Ramos (cell line): ENCODE measurements around the gene F10.

Source experiments
- in situ Hi-C: fragments of 300-500 bp; cut with MboI; formaldehyde crosslinking; loops from one replicate; pipeline ENCODE4 v1.14.3; 2022; ENCODE audit warnings: low sequenced_read_pairs; ENCODE audit not compliant: unreplicated experiment

The F10 gene

GRCh38 chr13:113166681-113167080, 44.1 kb downstream of the F10 start:
- in situ Hi-C loops = no loop called here

GRCh38 chr13:113167155-113167554, 44.6 kb downstream of the F10 start:
- in situ Hi-C loops = no loop called here

GRCh38 chr13:113167575-113167974, 45.0 kb downstream of the F10 start:
- in situ Hi-C loops = no loop called here

DNA sequence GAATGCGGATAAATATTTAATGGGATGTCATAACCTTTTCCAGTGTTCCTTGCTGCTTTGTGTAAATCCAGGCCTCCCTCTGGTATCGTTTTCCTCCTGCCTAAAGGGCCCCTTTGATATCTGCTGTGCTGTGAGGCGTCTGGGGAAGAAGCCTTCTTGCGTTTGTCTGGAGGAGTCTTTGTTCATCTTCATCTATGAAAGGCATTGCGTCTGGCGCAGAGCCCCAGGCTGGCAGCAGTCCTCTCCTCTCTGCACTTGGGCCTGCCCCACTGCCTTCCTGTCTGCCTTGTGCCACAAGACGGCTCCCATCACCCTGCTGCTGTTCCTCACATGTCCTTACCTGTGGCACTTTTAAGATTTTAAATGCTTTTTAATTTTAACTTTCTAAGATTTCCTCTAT, 45.6 kb downstream of the F10 start:
- in situ Hi-C loops = no loop called here

GRCh38 chr13:113169277-113170272, 47.0 kb downstream of the F10 start:
- in situ Hi-C loops = no loop called here

- in situ Hi-C loops = no loop called here
Measured at GRCh38 chr13:113170511-113170910, 47.9 kb downstream of the F10 start.

DNA sequence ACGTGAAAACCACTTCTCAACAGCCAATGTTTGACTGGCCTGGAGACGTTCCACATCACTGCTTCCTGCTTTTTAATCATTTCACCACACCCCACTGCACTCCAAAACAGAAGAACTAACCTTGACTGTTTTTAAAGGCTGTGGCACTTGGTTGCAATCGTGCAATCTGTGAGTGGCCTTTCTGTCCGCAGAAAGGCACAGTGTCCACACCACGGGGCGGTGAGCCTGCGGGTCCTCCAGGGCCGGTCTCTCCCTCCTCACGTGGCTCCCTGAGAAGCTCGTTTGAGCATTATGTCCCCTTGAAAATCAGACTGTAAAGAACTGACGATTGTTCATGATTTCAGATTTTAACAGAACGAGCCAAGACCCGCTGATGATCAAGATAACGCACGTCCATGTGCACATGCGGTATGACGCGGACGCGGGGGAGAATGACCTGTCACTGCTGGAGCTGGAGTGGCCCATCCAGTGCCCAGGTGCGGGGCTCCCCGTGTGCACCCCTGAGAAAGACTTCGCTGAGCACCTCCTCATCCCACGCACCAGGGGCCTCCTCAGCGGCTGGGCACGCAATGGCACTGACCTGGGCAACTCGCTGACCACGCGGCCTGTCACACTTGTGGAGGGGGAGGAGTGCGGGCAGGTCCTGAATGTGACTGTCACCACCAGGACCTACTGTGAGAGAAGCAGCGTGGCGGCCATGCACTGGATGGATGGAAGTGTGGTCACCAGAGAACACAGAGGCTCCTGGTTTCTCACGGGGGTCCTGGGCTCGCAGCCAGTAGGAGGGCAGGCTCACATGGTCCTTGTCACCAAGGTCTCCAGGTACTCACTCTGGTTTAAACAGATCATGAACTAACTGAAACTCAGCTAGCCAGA, 48.9 kb downstream of the F10 start:
- in situ Hi-C loops = no loop called here

- in situ Hi-C loops = no loop called here
Measured at GRCh38 chr13:113172419-113172926, 49.9 kb downstream of the F10 start.

DNA sequence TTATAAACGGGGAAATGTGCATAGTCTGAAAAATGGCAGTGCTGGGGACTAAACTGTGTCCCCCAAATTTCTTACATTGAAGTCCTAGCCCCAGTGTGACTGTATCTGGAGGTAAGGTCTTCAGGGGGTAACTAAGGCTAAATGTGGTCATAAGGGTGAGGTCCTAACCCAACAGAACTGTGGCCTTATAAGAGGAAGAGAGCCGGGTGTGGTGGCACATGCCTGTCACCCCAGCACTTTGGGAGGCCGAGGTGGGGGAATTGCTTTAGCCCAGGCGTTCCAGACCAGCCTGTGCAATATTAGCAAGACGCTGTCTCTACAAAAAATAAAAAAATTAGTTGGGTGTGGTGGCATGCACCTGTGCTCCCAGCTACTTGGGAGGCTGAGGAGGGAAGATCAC, 53.7 kb downstream of the F10 start:
- in situ Hi-C loops = no loop called here

DNA sequence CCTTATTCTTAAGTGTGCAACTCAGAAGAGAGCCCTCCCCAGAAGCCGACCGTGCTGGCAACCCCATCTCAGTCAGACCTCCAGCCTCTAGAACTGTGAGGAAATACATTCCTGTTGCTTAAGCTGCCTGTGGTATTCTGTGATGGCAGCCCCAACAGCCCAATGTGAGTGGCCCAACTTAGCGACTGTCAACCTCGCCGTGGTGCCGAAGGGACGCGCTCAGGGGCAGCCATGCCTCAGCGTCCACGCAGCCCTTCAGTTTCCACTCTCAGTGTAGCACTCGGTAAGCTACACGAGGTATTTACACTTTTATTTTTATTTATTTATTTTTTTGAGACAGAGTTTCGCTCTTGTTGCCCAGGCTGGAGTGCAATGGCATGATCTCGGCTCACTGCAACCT, 54.2 kb downstream of the F10 start:
- in situ Hi-C loops = no loop called here

GRCh38 chr13:113178070-113178895, 55.7 kb downstream of the F10 start:
- in situ Hi-C loops = no loop called here

DNA sequence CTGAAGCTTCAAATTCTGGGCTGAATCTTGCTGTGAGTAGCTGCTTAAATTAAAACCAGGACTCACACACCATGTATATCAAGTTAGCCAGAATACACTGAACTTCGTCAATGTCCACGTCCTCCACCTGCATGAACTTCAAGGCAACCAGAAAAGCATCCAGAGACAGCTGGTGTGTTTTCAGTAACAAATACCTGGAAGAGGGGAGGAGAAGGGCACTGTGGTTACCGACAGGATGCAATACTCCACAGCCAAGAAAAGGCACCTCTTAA, 56.2 kb downstream of the F10 start:
- in situ Hi-C loops = no loop called here

GRCh38 chr13:113179374-113180230, 57.0 kb downstream of the F10 start:
- in situ Hi-C loops = no loop called here

DNA sequence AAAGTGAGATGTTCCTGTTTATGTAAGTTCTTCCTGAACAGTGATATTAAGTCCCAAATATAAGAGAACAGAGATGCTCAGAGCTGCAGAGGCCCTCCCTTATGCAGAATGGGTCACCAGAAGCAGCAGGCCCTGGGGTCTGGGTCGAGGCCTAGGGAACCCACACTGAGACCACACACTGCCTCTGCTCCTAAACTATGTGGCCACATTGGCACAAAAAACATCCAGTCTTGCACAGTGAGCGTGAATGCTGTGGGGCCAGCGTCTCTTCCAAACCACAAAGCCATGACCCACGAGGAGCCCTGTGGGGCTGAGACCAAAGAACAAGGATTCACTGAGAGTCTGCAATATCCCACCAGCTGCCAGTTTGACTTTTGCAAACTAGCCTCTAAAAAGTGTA, 59.4 kb downstream of the F10 start:
- in situ Hi-C loops = no loop called here

DNA sequence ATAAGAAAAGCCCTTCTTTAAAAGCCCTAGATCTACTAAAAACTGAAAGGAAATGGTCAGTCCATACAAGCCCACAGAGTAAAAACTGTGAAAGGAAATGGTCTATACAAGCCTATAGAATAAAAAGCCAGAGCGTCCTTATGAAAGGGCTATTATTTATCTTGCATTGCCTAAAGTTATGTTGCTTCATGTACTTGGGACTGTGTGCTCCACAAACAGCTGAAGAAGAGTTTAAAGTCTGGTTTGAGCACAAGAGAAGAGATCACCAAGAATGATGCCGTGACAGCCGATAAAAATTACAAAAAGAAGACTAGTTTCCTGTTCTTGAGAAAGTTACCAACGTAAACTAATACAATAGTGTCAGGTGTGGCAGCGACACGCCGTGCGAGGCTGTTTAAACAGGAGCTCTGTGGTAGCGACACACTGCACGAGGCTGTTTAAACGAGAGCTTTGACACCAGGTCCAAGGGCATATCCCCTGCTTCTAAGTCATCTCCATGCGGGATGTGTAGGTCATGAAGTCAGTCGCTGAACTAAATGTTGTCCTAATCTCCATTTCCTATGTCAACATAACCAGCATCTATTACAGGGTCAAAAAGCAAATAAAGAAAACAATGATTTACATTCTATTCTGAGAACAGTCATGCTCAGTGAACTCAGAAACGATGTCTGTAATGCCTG, 61.0 kb downstream of the F10 start:
- in situ Hi-C loops = no loop called here

DNA sequence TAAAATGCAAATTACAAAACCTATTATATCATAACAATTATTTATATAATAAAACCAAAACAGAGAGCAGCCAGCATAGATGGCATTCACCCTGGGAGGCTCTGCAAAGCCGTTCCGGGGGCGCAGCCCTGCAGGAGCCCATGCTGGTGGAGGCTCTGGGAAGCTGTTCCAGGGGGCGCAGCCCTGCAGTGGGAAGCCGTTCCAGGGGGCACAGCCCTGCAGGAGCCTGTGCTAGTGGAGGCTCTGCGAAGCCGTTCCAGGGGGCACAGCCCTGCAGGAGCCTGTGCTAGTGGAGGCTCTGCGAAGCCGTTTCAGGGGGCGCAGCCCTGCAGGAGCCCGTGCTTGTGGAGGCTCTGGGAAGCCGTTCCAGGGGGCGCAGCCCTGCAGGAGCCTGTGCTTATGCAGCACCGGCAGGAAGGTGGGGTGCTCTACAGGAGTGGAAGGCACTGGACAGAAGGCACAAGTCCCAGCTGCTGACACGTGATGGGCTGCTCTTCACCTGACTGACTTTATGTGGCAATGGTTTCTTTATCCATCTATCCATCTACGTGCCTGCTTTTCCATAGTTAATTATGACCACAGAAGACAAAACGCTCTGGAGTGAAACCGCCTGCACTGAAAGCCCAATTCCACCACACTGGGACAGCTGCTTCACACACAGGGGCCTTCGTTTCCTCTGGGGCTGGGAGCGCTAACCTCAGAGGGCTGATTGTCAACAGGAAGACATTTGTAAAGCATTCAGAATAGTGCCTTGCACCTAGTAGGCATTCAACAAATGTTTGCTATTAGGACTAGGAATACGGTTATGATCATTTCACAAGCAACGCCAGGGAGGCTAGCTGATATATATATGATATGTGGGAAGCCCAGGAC, 62.2 kb downstream of the F10 start:
- in situ Hi-C loops = no loop called here

DNA sequence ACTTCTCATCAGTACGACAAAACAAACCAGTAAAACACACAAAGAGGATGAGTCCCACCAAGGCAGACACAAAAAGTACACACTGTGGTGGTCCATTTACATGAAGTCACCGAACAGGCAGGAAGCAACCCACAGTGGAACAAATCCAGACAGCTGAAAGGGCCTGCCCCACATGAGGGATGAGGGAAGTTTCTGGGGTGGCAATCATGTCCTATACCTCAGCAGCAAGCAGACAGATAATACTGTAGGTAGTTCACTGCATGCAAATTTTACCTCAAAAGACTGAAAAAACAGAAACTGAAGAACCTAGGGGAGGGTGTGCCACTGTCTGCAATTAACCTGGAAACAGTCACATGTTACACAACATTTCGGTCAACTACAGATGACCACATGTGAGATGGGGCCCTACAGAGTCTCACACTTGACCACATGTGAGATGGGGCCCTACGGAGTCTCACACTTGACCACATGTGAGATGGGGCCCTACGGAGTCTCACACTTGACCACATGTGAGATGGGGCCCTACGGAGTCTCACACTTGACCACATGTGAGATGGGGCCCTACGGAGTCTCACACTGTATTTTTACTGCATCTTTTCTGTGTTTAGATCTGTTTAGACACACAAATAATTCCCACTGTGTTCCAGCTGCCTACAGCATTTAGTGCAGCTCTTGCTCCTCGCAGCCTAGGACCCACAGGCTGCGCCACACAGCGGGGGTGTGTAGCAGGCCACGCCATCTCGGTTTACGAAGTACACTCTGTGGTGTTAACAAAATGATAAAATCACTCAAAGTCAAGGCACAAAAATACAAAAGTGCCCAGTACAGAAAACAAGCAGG, 63.7 kb downstream of the F10 start:
- in situ Hi-C loops = no loop called here
